H1 (cell line): ENCODE measurements around the gene LDLRAD4. TPM values are rescaled to one million over a fixed set of nuclear protein-coding genes. Genes with fewer than 3 reads are reported as not detected.

ENCODE experiments used
- CTCF ChIA-PET: fragments of 300-600 bp; sonication (Branson Sonifier 250); formaldehyde crosslinking; loops from one replicate; lab custom pipeline; 2021; ENCODE audit not compliant: partially characterized antibody; lab: Charles Lee
- POLR2A ChIA-PET: fragments of 300-600 bp; sonication (Branson Sonifier 250); formaldehyde crosslinking; loops from one replicate; lab custom pipeline; 2021; ENCODE audit warnings: inconsistent platforms; ENCODE audit not compliant: partially characterized antibody; lab: Charles Lee
- DNase-seq, 2 experiments: peaks; one replicate each; pipeline versions ENCODE4 v3.0.0 to v3.0.0-alpha.2; 2010 to 2022; ENCODE audit warnings: low spot score in 2 of 2, low read depth in 1 of 2, mixed read lengths in 1 of 2
- FAIRE-seq: peaks from 2 replicates; lab custom pipeline; 2011; peaks lifted over from hg19 to GRCh38; lab: Jason Lieb, UNC
- H2AFZ ChIP-seq: 2 replicates; pipeline ENCODE4 v1.8.1; 2012; ENCODE audit warnings: low read length, inconsistent platforms
- H2AK5ac ChIP-seq: 2 replicates; pipeline ENCODE4 v1.6.1; 2013; ENCODE audit warnings: low read depth, low read length
- H2BK120ac ChIP-seq: replicated peaks from 2 replicates; pipeline ENCODE3; 2013; ENCODE audit warnings: low read depth, low read length, inconsistent platforms
- H2BK12ac ChIP-seq: 2 replicates; pipeline ENCODE4 v1.6.1; 2013; ENCODE audit warnings: low read depth, low read length
- H2BK15ac ChIP-seq: 2 replicates; pipeline ENCODE4 v1.6.1; 2013; ENCODE audit warnings: low read length
- H2BK20ac ChIP-seq: 2 replicates; pipeline ENCODE4 v1.6.1; 2013; ENCODE audit warnings: low read length
- H2BK5ac ChIP-seq: 2 replicates; pipeline ENCODE4 v1.6.1; 2013; ENCODE audit warnings: low read depth, low read length
- H3K14ac ChIP-seq: 2 replicates; pipeline ENCODE4 v1.6.1; 2013; ENCODE audit warnings: inconsistent platforms; ENCODE audit not compliant: insufficient read length
- H3K18ac ChIP-seq: 2 replicates; pipeline ENCODE4 v1.6.1; 2013; ENCODE audit warnings: low read length; ENCODE audit errors: extremely low read depth
- H3K23ac ChIP-seq: 2 replicates; pipeline ENCODE4 v1.6.1; 2013; ENCODE audit warnings: inconsistent platforms; ENCODE audit not compliant: insufficient read length
- H3K23me2 ChIP-seq: 2 replicates; pipeline ENCODE4 v1.6.1; 2013; ENCODE audit warnings: low read depth, low read length
- H3K27ac ChIP-seq: 2 replicates; pipeline ENCODE4 v1.6.1; 2011; ENCODE audit warnings: low read depth, low read length, inconsistent platforms
- H3K27me3 ChIP-seq, 4 experiments: replicated peaks in 1 of 4; 1 replicate in 1 of 4; 2 replicates in 3 of 4; pipeline versions ENCODE4 v1.6.1 to v1.8.1; 2011 to 2013; ENCODE audit warnings: low read length in 3 of 4, mild to moderate bottlenecking in 3 of 4, inconsistent platforms in 2 of 4, mixed read lengths in 2 of 4, moderate library complexity in 1 of 4; ENCODE audit not compliant: control insufficient read depth in 3 of 4, insufficient read depth in 3 of 4; ENCODE audit errors: extremely low read depth in 1 of 4
- H3K36me3 ChIP-seq, 4 experiments: 2 replicates each; pipeline versions ENCODE4 v1.6.1 to v1.8.1; 2011 to 2013; ENCODE audit warnings: mild to moderate bottlenecking in 4 of 4, low read length in 3 of 4, moderate library complexity in 2 of 4, control low read depth in 1 of 4, inconsistent platforms in 1 of 4; ENCODE audit not compliant: insufficient read depth in 4 of 4, control insufficient read depth in 2 of 4
- H3K4ac ChIP-seq: replicated peaks from 2 replicates; pipeline ENCODE3; 2013; ENCODE audit warnings: low read length, low read depth, mixed read lengths, inconsistent platforms; ENCODE audit not compliant: insufficient read length
- H3K4me1 ChIP-seq, 4 experiments: replicated peaks in 1 of 4; 1 replicate in 1 of 4; 2 replicates in 3 of 4; pipeline versions ENCODE4 v1.6.1 to v1.8.1; 2011 to 2013; ENCODE audit warnings: low read length in 3 of 4, inconsistent platforms in 2 of 4, mixed read lengths in 1 of 4; ENCODE audit not compliant: insufficient read depth in 4 of 4, control insufficient read depth in 3 of 4
- H3K4me2 ChIP-seq, 2 experiments: 2 replicates each; pipeline versions ENCODE4 v1.6.1 to v1.8.1; 2011 to 2013; ENCODE audit warnings: low read depth in 2 of 2, low read length in 2 of 2, control low read depth in 1 of 2, inconsistent platforms in 1 of 2, mild to moderate bottlenecking in 1 of 2; ENCODE audit not compliant: insufficient read depth in 1 of 2
- H3K4me3 ChIP-seq, 4 experiments: fragments of 200-600, 300-600 bp in 1 of 4; sonication (generic), shearing (Covaris generic), sonication (Bioruptor Twin) in 1 of 4; 2 replicates each; pipeline versions ENCODE4 v1.5.1 to v1.8.1; 2011 to 2016; ENCODE audit warnings: low read length in 4 of 4, low read depth in 3 of 4, control low read depth in 2 of 4, inconsistent platforms in 2 of 4, mild to moderate bottlenecking in 2 of 4, mixed read lengths in 1 of 4, moderate library complexity in 1 of 4; ENCODE audit not compliant: insufficient read depth in 2 of 4; ENCODE audit errors: extremely low read depth in 1 of 4
- H3K56ac ChIP-seq: replicated peaks from 2 replicates; pipeline ENCODE3; 2013; ENCODE audit warnings: low read depth, mild to moderate bottlenecking, mixed read lengths, low read length, inconsistent platforms; ENCODE audit not compliant: insufficient read length
- H3K79me1 ChIP-seq: 2 replicates; pipeline ENCODE4 v1.6.1; 2013; ENCODE audit warnings: low read depth, low read length, control low read depth
- H3K79me2 ChIP-seq, 2 experiments: 2 replicates each; pipeline versions ENCODE4 v1.6.1 to v1.8.1; 2012 to 2013; ENCODE audit warnings: low read length in 2 of 2, mild to moderate bottlenecking in 2 of 2, inconsistent platforms in 1 of 2; ENCODE audit not compliant: insufficient read depth in 2 of 2, control insufficient read depth in 1 of 2
- H3K9ac ChIP-seq, 4 experiments: replicated peaks in 1 of 4; 1 replicate in 1 of 4; 2 replicates in 3 of 4; pipeline versions ENCODE4 v1.6.1 to v1.8.1; 2011 to 2013; ENCODE audit warnings: low read depth in 3 of 4, low read length in 3 of 4, control low read depth in 2 of 4, mild to moderate bottlenecking in 2 of 4, moderate library complexity in 2 of 4, inconsistent platforms in 1 of 4; ENCODE audit errors: extremely low read depth in 1 of 4
- H3K9me3 ChIP-seq, 2 experiments: 2 replicates each; pipeline versions ENCODE4 v1.6.1 to v1.8.1; 2012 to 2013; ENCODE audit warnings: mild to moderate bottlenecking in 2 of 2, moderate library complexity in 2 of 2, control low read depth in 1 of 2, inconsistent platforms in 1 of 2, low read depth in 1 of 2, low read length in 1 of 2, mixed read lengths in 1 of 2; ENCODE audit not compliant: insufficient read depth in 2 of 2
- H4K20me1 ChIP-seq, 2 experiments: replicated peaks in 1 of 2; 2 replicates each; pipeline versions ENCODE3 to v1.8.1; 2011 to 2013; ENCODE audit warnings: inconsistent platforms in 2 of 2, low read length in 2 of 2, mild to moderate bottlenecking in 1 of 2; ENCODE audit not compliant: insufficient read depth in 2 of 2, control insufficient read depth in 1 of 2
- H4K5ac ChIP-seq: 2 replicates; pipeline ENCODE4 v1.6.1; 2013; ENCODE audit warnings: low read length, low read depth, mixed read lengths, inconsistent platforms; ENCODE audit not compliant: insufficient read length
- H4K8ac ChIP-seq: 2 replicates; pipeline ENCODE4 v1.8.0; 2013; ENCODE audit warnings: mild to moderate bottlenecking, moderate library complexity, low read length, inconsistent platforms; ENCODE audit not compliant: insufficient read depth; ENCODE audit errors: extremely low read depth
- H4K91ac ChIP-seq: replicated peaks from 2 replicates; pipeline ENCODE3; 2013; ENCODE audit warnings: low read length, mixed read lengths, inconsistent platforms; ENCODE audit not compliant: insufficient read length
- ASH2L ChIP-seq: fragments of 200-600, 300-600 bp; sonication (generic); IDR thresholded peaks from one replicate; pipeline ENCODE4 v1.7.1; 2017; ENCODE audit warnings: low read length
- BCL11A ChIP-seq, 2 experiments: IDR thresholded peaks; one replicate each; pipeline ENCODE4 v1.6.1; 2011; ENCODE audit warnings: low read depth in 2 of 2, low read length in 2 of 2, mild to moderate bottlenecking in 2 of 2
- CBX5 ChIP-seq: fragments of 300-800, 300-1000 bp; sonication (generic); IDR thresholded peaks from 2 replicates; pipeline ENCODE4 v1.7.1; 2016; ENCODE audit warnings: antibody characterized with exemption, low read length, low read depth
- CBX8 ChIP-seq: fragments of 300-800, 300-1000 bp; sonication (generic); IDR thresholded peaks from 2 replicates; pipeline ENCODE4 v1.7.1; 2016; ENCODE audit warnings: low read depth, low read length, borderline replicate concordance
- CEBPB ChIP-seq: IDR thresholded peaks from 2 replicates; pipeline ENCODE4 v1.6.1; 2012; ENCODE audit warnings: low read depth, low read length
- EZH2 ChIP-seq: fragments of 200-600 bp; sonication (generic); IDR thresholded peaks from 2 replicates; pipeline ENCODE4 v1.7.1; 2012; ENCODE audit warnings: low read depth, mild to moderate bottlenecking, moderate library complexity, low read length, inconsistent platforms; ENCODE audit not compliant: severe bottlenecking
- GTF2F1 ChIP-seq: IDR thresholded peaks from 2 replicates; pipeline ENCODE4 v1.6.1; 2012; ENCODE audit warnings: low read depth, low read length, improper control_type of control experiment, borderline replicate concordance
- HDAC6 ChIP-seq: IDR thresholded peaks from one replicate; pipeline ENCODE4 v1.7.1; 2012; ENCODE audit warnings: low read depth, mild to moderate bottlenecking, inconsistent platforms, low read length, moderate library complexity
- JUND ChIP-seq: IDR thresholded peaks from 2 replicates; pipeline ENCODE4 v1.6.1; 2011; ENCODE audit warnings: mild to moderate bottlenecking, improper control_type of control experiment, low read length
- KDM5A ChIP-seq: fragments of 200-600 bp; IDR thresholded peaks from 2 replicates; pipeline ENCODE4 v1.7.1; 2012; ENCODE audit warnings: mild to moderate bottlenecking, low read length, inconsistent platforms, mixed read lengths
- POLR2A ChIP-seq, 2 experiments: IDR thresholded peaks; 1 replicate in 1 of 2; 2 replicates in 1 of 2; pipeline ENCODE4 v1.6.1; 2011; ENCODE audit warnings: low read depth in 2 of 2, low read length in 2 of 2, mild to moderate bottlenecking in 2 of 2; ENCODE audit errors: control extremely low read depth in 1 of 2
- POLR2AphosphoS5 ChIP-seq: IDR thresholded peaks from 2 replicates; pipeline ENCODE4 v1.6.1; 2011; ENCODE audit warnings: low read depth, low read length
- RAD21 ChIP-seq, 2 experiments: IDR thresholded peaks in 1 of 2; conservative IDR thresholded peaks in 1 of 2; 2 replicates each; pipeline ENCODE4 v1.6.1; 2011; ENCODE audit warnings: low read depth in 2 of 2, low read length in 2 of 2, improper control_type of control experiment in 1 of 2, inconsistent platforms in 1 of 2, mild to moderate bottlenecking in 1 of 2, moderate library complexity in 1 of 2
- RNF2 ChIP-seq: fragments of 200-900, 300-1000 bp; sonication (generic); IDR thresholded peaks from 2 replicates; pipeline ENCODE4 v1.7.1; 2016; ENCODE audit warnings: borderline replicate concordance, low read depth, mild to moderate bottlenecking, antibody characterized with exemption, low read length; ENCODE audit not compliant: poor library complexity, severe bottlenecking; ENCODE audit errors: missing control alignments
- SP4 ChIP-seq: IDR thresholded peaks from 2 replicates; pipeline ENCODE4 v1.6.1; 2012; ENCODE audit warnings: low read length, inconsistent platforms
- WGBS, 2 experiments: shearing (Covaris generic) in 1 of 2; methylation state at CpG; one replicate each; pipeline versions ENCODE4 v1.1.6 to v1.1.7; 2013 to 2015; ENCODE audit warnings: low lambda C conversion rate in 2 of 2, mixed read lengths in 2 of 2, inconsistent platforms in 1 of 2, low coverage in 1 of 2, missing lambda C conversion rate in 1 of 2; ENCODE audit not compliant: insufficient replicate concordance in 2 of 2, insufficient coverage in 1 of 2, insufficient read length in 1 of 2; ENCODE audit errors: extremely low coverage in 1 of 2, missing lambda C conversion rate in 1 of 2; 5-methylcytosine and 5-hydroxymethylcytosine counted together
- polyA plus RNA-seq, 7 experiments: library from polyadenylated mRNA; depleted of rRNA in 3 of 7; stranded (reverse) in 5 of 7; unstranded in 2 of 7; fragments of >200 nt in 5 of 7; fragments of 200-250 nt in 2 of 7; gene quantifications; 1 replicate in 5 of 7; 2 replicates in 1 of 7; 4 replicates in 1 of 7; pipeline versions ENCODE4 v1.2.1 to v1.2.3, GENCODE V29; 2011 to 2013; ENCODE audit warnings: missing spikeins in 2 of 7, mixed read lengths in 2 of 7
- total RNA-seq: library from RNA; stranded (reverse); fragmentation: NEBNext Ultra II Directional; extraction: Animal tissue kit (Norgen Biotek cat#: 25700); gene quantifications from 2 replicates; pipeline ENCODE4 v1.2.1, GENCODE V29; 2021

LDLRAD4 gene
- total and polyA plus RNA-seq, 2 of the 8 experiments (the other 6 are each of a cell fraction or from before 2014, with no cell fraction given), result 0.77 to 1.4 TPM

GRCh38 chr18:13372531-13372951 lies 154.0 kb downstream of the LDLRAD4 start:
- Histone ChIP-seq H2BK12ac (no peak overlapping the region), H4K91ac (no peak overlapping the region), H3K23me2 (no peaks in the 10 kb centered on the region), H3K4ac (no peak overlapping the region)
- TF ChIP-seq ASH2L (no peak), CEBPB (no peak), BCL11A (IDR thresholded peaks at IDR 0.05; ENCODE audit: low read depth in 2 of 2, low read length in 2 of 2) (no peak), SP4 (no peak), GTF2F1 (no peak), POLR2AphosphoS5 (no peak), EZH2 (no peak), RNF2 (no peak), CBX5 (no peak), POLR2A (IDR thresholded peaks at IDR 0.05; ENCODE audit: control extremely low read depth in 1 of 2, low read depth in 2 of 2, low read length in 2 of 2) (no peak), JUND (no peak), CBX8 (no peak), KDM5A (no peak), HDAC6 (no peak), RAD21 (IDR thresholded peaks at IDR 0.05 in 1 of 2, conservative IDR thresholded peaks at IDR 0.05 in 1 of 2; ENCODE audit: low read depth in 2 of 2, low read length in 2 of 2) (no peak)
- TF ChIP-seq, all 59 proteins: peak for 0
- no peak overlapping the region for H4K8ac ChIP-seq
- ChIA-PET CTCF (interaction anchor here (1.1 to 1.6 kb wide), 3 partner anchors 8 to 19 kb away, joined by 3 to 5 read pairs (median 4); no protein-coding TSS in a partner anchor), POLR2A (no interaction called here)
- no peaks in the 10 kb centered on the region for H3K36me3 ChIP-seq
- H4K20me1 ChIP-seq, result no peaks in the 10 kb centered on the region
- H3K27ac ChIP-seq, result no peak overlapping the region
- no peak overlapping the region for H2BK15ac ChIP-seq
- H3K14ac ChIP-seq, result no peak overlapping the region
- H3K79me2 ChIP-seq, result no peaks in the 10 kb centered on the region
- no peak overlapping the region for H2BK120ac ChIP-seq
- H2AK5ac ChIP-seq, result no peak overlapping the region
- H2BK20ac ChIP-seq, result no peak overlapping the region
- no peak overlapping the region for H4K5ac ChIP-seq
- H3K4me3 ChIP-seq, result no peak overlapping the region
- FAIRE-seq, result no peak
- H3K9ac ChIP-seq, result no peak overlapping the region
- WGBS, 2 experiments, result 91% methylated on average over 8 of the region's 8 CpGs; no CpG with 5 or more reads in 1 of the 2 experiments
- no peaks in the 10 kb centered on the region for H3K4me1 ChIP-seq
- no peak overlapping the region for H3K4me2 ChIP-seq
- no peak overlapping the region; the same call in 1 of the 2 replicates for H2BK5ac ChIP-seq
- H3K27me3 ChIP-seq, result no peaks in the 10 kb centered on the region
- no peak overlapping the region for H3K18ac ChIP-seq
- no peak for DNase-seq
- no peak overlapping the region for H2AFZ ChIP-seq
- no peaks in the 10 kb centered on the region for H3K79me1 ChIP-seq
- no peaks in the 10 kb centered on the region for H3K9me3 ChIP-seq
- H3K56ac ChIP-seq, result no peak overlapping the region
- H3K23ac ChIP-seq, result no peak overlapping the region
